Inferior parietal cortex (tissue), 1 donor: ENCODE results near the gene EPB42.
"Not testable (repeated sequence)": the region's sequence is repeated elsewhere in the genome, so short reads cannot be mapped to it uniquely, and the experiment has no call there.

Experiments used
- DNase-seq: peaks from one replicate; pipeline ENCODE4 v3.0.0-alpha.2; 2016; ENCODE audit errors: extremely low spot score

The EPB42 gene

GRCh38 chr15:43241100-43241499 lies 20.3 kb upstream of the EPB42 start:
- DNase-seq = no peak

GRCh38 chr15:43239732-43240491 lies 19.1 kb upstream of the EPB42 start:
- DNase-seq = no peak

- no peak for DNase-seq
Measured at GRCh38 chr15:43238671-43239131, 17.9 kb upstream of the EPB42 start.

GRCh38 chr15:43237842-43238470 lies 17.1 kb upstream of the EPB42 start:
- no peak for DNase-seq

- DNase-seq = no peak
Measured at GRCh38 chr15:43235536-43235935, 14.7 kb upstream of the EPB42 start.

GRCh38 chr15:43232289-43232874 lies 11.6 kb upstream of the EPB42 start:
- DNase-seq = no peak

- no peak for DNase-seq
Measured at GRCh38 chr15:43230640-43231115, 9.9 kb upstream of the EPB42 start.

GRCh38 chr15:43229977-43230376 lies 9.2 kb upstream of the EPB42 start:
- peak; percentile 24 for DNase-seq

GRCh38 chr15:43226436-43227305 lies 5.9 kb upstream of the EPB42 start:
- no peak for DNase-seq

- not testable (repeated sequence) for DNase-seq
Measured at GRCh38 chr15:43225950-43226255, 5.1 kb upstream of the EPB42 start.

GRCh38 chr15:43225201-43225949 lies 4.6 kb upstream of the EPB42 start:
- peak; percentile 72 for DNase-seq

GRCh38 chr15:43221422-43221821 lies 604 bp upstream of the EPB42 start:
- no peak for DNase-seq

GRCh38 chr15:43219929-43220928 lies 589 bp downstream of the EPB42 start:
- DNase-seq = no peak

- no peak for DNase-seq
Measured at GRCh38 chr15:43218908-43219706, 1.7 kb downstream of the EPB42 start.

- DNase-seq = no peak
Measured at GRCh38 chr15:43215961-43216360, 4.9 kb downstream of the EPB42 start.

GRCh38 chr15:43214592-43215295 lies 6.1 kb downstream of the EPB42 start:
- no peak for DNase-seq

- DNase-seq = no peak
Measured at GRCh38 chr15:43214169-43214568, 6.6 kb downstream of the EPB42 start.

GRCh38 chr15:43213466-43213865 lies 7.4 kb downstream of the EPB42 start:
- no peak for DNase-seq

- no peak for DNase-seq
Measured at GRCh38 chr15:43212951-43213350, 7.9 kb downstream of the EPB42 start.
